Measurements from ENCODE around the gene DIP2C.
"Not testable (repeated sequence)": the region's sequence is repeated elsewhere in the genome, so short reads cannot be mapped to it uniquely, and the experiment has no call there.

The DIP2C gene

GRCh38 chr10:657816-658350 is 31.6 kb downstream of the DIP2C start:
- not testable (repeated sequence) for DNase-seq (ENCODE audit: low spot score)

GRCh38 chr10:656883-657282 is 32.6 kb downstream of the DIP2C start:
- no peak for DNase-seq (ENCODE audit: low spot score)

GRCh38 chr10:655184-655583 is 34.3 kb downstream of the DIP2C start:
- no peak for DNase-seq (ENCODE audit: low spot score)

GRCh38 chr10:654647-654996 is 34.8 kb downstream of the DIP2C start:
- no peak for DNase-seq (ENCODE audit: low spot score)

- DNase-seq (ENCODE audit: low spot score) = no peak
These were observed 35.3 kb downstream of the DIP2C start for GRCh38 chr10:653991-654646.

GRCh38 chr10:652832-653459 is 36.5 kb downstream of the DIP2C start:
- not testable (repeated sequence) for DNase-seq (ENCODE audit: low spot score)

- no peak for DNase-seq (ENCODE audit: low spot score)
These were observed 37.2 kb downstream of the DIP2C start for GRCh38 chr10:652233-652632.

- no peak for DNase-seq (ENCODE audit: low spot score)
These were observed 37.8 kb downstream of the DIP2C start for GRCh38 chr10:651692-652091.

- DNase-seq (ENCODE audit: low spot score) = no peak
These were observed 38.4 kb downstream of the DIP2C start for GRCh38 chr10:650886-651615.

- no peak for DNase-seq (ENCODE audit: low spot score)
These were observed 39.0 kb downstream of the DIP2C start for GRCh38 chr10:650441-650851.

- DNase-seq (ENCODE audit: low spot score) = peak; percentile 60
These were observed 39.5 kb downstream of the DIP2C start for GRCh38 chr10:649798-650440.

GRCh38 chr10:649445-649797 is 40.0 kb downstream of the DIP2C start:
- DNase-seq (ENCODE audit: low spot score) = no peak

- DNase-seq (ENCODE audit: low spot score) = not testable (repeated sequence)
These were observed 42.4 kb downstream of the DIP2C start for GRCh38 chr10:647019-647418.

- no peak for DNase-seq (ENCODE audit: low spot score)
These were observed 43.3 kb downstream of the DIP2C start for GRCh38 chr10:646118-646524.

- DNase-seq (ENCODE audit: low spot score) = no peak
These were observed 44.5 kb downstream of the DIP2C start for GRCh38 chr10:644943-645334.

GRCh38 chr10:644076-644942 is 45.2 kb downstream of the DIP2C start:
- no peak for DNase-seq (ENCODE audit: low spot score)

- no peak for DNase-seq (ENCODE audit: low spot score)
These were observed 47.1 kb downstream of the DIP2C start for GRCh38 chr10:642186-642890.

GRCh38 chr10:641149-642010 is 48.1 kb downstream of the DIP2C start:
- no peak for DNase-seq (ENCODE audit: low spot score)

GRCh38 chr10:640673-641045 is 48.8 kb downstream of the DIP2C start:
- DNase-seq (ENCODE audit: low spot score) = no peak
